ENCODE results near the gene EPG5. TPM values are rescaled to one million over a fixed set of nuclear protein-coding genes. Genes with fewer than 3 reads are reported as not detected.

The EPG5 gene
- total and polyA plus RNA-seq, 4 donors: 3.2 to 20.3 (median 11.1) TPM

GRCh38 chr18:45894818-45895217 lies 72.3 kb downstream of the EPG5 start:
- Histone ChIP-seq H3K9me3 (ENCODE audit: control insufficient read depth in 4 of 4, low read length in 3 of 4) (no peaks in the 10 kb centered on the region), H3K4me3 (ENCODE audit: low read depth in 1 of 3, low read length in 3 of 3) (no peak overlapping the region), H3K27me3 (ENCODE audit: control insufficient read depth in 4 of 4, insufficient read depth in 4 of 4, low read length in 3 of 4) (no peaks in the 10 kb centered on the region), H3K36me3 (ENCODE audit: control insufficient read depth in 4 of 4, insufficient read depth in 3 of 4, low read depth in 1 of 4, low read length in 3 of 4) (peaks cover 10 to 14% (median 12%) of the 10 kb centered on the region in 4 donors), H3K9ac (ENCODE audit: low read depth in 1 of 2, low read length in 2 of 2) (no peak overlapping the region), H3K27ac (ENCODE audit: low read depth in 1 of 2, low read length in 2 of 2) (no peak overlapping the region), H3K4me1 (ENCODE audit: control insufficient read depth in 4 of 4, insufficient read depth in 4 of 4, low read length in 3 of 4) (peaks cover 3 to 16% (median 9%) of the 10 kb centered on the region in 4 donors)
- no peak for DNase-seq (ENCODE audit: low spot score)
- TF ChIP-seq RAD21 (IDR thresholded peaks at IDR 0.05) (no peak), HNF4A (conservative IDR thresholded peaks at IDR 0.05) (no peak), SP1 (IDR thresholded peaks at IDR 0.05) (no peak), REST (IDR thresholded peaks at IDR 0.05) (no peak), RXRA (IDR thresholded peaks at IDR 0.05) (no peak), FOXA2 (IDR thresholded peaks at IDR 0.05) (no peak), EGR1 (IDR thresholded peaks at IDR 0.05; ENCODE audit: low read depth in 2 of 2) (no peak), JUND (IDR thresholded peaks at IDR 0.05) (no peak), HNF4G (IDR thresholded peaks at IDR 0.05) (no peak)
- TF ChIP-seq, protein P1, sequence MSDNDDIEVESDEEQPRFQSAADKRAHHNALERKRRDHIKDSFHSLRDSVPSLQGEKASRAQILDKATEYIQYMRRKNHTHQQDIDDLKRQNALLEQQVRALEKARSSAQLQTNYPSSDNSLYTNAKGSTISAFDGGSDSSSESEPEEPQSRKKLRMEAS (IDR thresholded peaks at IDR 0.05): no peak
- WGBS: 63% methylated on average over 3 of the region's 3 CpGs

GRCh38 chr18:45891806-45892205 lies 75.3 kb downstream of the EPG5 start:
- 88% methylated on average over 2 of the region's 2 CpGs for WGBS
- H3K4me1 ChIP-seq (ENCODE audit: control insufficient read depth in 4 of 4, insufficient read depth in 4 of 4, low read length in 3 of 4): peaks cover 0 to 4% (median 1%) of the 10 kb centered on the region in 4 donors
- peaks cover 0 to 15% (median 3%) of the 10 kb centered on the region in 4 donors for H3K36me3 ChIP-seq (ENCODE audit: control insufficient read depth in 4 of 4, insufficient read depth in 3 of 4, low read depth in 1 of 4, low read length in 3 of 4)
- no peak overlapping the region for H3K4me3 ChIP-seq (ENCODE audit: low read depth in 1 of 3, low read length in 3 of 3)
- H3K9me3 ChIP-seq (ENCODE audit: control insufficient read depth in 4 of 4, low read length in 3 of 4): no peaks in the 10 kb centered on the region
- H3K27ac ChIP-seq (ENCODE audit: low read depth in 1 of 2, low read length in 2 of 2): no peak overlapping the region
- no peak for TF ChIP-seq RXRA (IDR thresholded peaks at IDR 0.05)
- no peaks in the 10 kb centered on the region for H3K27me3 ChIP-seq (ENCODE audit: control insufficient read depth in 4 of 4, insufficient read depth in 4 of 4, low read length in 3 of 4)
- H3K9ac ChIP-seq (ENCODE audit: low read depth in 1 of 2, low read length in 2 of 2): no peak overlapping the region
- DNase-seq (ENCODE audit: low spot score): no peak

- Histone ChIP-seq H3K9ac (ENCODE audit: low read depth in 1 of 2, low read length in 2 of 2) (no peak overlapping the region), H3K27me3 (ENCODE audit: control insufficient read depth in 4 of 4, insufficient read depth in 4 of 4, low read length in 3 of 4) (no peaks in the 10 kb centered on the region), H3K4me3 (ENCODE audit: low read depth in 1 of 3, low read length in 3 of 3) (no peak overlapping the region), H3K9me3 (ENCODE audit: control insufficient read depth in 4 of 4, low read length in 3 of 4) (no peaks in the 10 kb centered on the region), H3K27ac (ENCODE audit: low read depth in 1 of 2, low read length in 2 of 2) (no peak overlapping the region), H3K4me1 (ENCODE audit: control insufficient read depth in 4 of 4, insufficient read depth in 4 of 4, low read length in 3 of 4) (no peaks in the 10 kb centered on the region), H3K36me3 (ENCODE audit: control insufficient read depth in 4 of 4, insufficient read depth in 3 of 4, low read depth in 1 of 4, low read length in 3 of 4) (peaks cover 0 to 15% (median 9%) of the 10 kb centered on the region in 4 donors)
- DNase-seq (ENCODE audit: low spot score): no peak
- WGBS: 89% methylated on average over 1 of the region's 1 CpG
- TF ChIP-seq HNF4A (conservative IDR thresholded peaks at IDR 0.05) (no peak), REST (IDR thresholded peaks at IDR 0.05) (no peak), HNF4G (IDR thresholded peaks at IDR 0.05) (no peak), TAF1 (conservative IDR thresholded peaks at IDR 0.05) (no peak), FOXA2 (IDR thresholded peaks at IDR 0.05) (no peak), FOXA1 (IDR thresholded peaks at IDR 0.05) (no peak), SP1 (IDR thresholded peaks at IDR 0.05) (no peak), NR2F2 (IDR thresholded peaks at IDR 0.05) (no peak), RAD21 (IDR thresholded peaks at IDR 0.05) (no peak), CTCF (IDR thresholded peaks at IDR 0.05; ENCODE audit: low read depth, low read length, missing input control) (no peak), GABPA (IDR thresholded peaks at IDR 0.05 in 1 of 2, conservative IDR thresholded peaks at IDR 0.05 in 1 of 2) (no peak), YY1 (IDR thresholded peaks at IDR 0.05) (no peak)
- TF ChIP-seq, protein P2, sequence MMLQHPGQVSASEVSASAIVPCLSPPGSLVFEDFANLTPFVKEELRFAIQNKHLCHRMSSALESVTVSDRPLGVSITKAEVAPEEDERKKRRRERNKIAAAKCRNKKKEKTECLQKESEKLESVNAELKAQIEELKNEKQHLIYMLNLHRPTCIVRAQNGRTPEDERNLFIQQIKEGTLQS (IDR thresholded peaks at IDR 0.05): no peak
- TF ChIP-seq, protein P1 (IDR thresholded peaks at IDR 0.05): no peak
These were observed 76.5 kb downstream of the EPG5 start for GRCh38 chr18:45890606-45891005.
